H1 (cell line): ENCODE results near the gene CCDC93. TPM values are rescaled to one million over a fixed set of nuclear protein-coding genes. Genes with fewer than 3 reads are reported as not detected.

ENCODE experiments used
- CTCF ChIA-PET: fragments of 300-600 bp; sonication (Branson Sonifier 250); formaldehyde crosslinking; loops from one replicate; lab custom pipeline; 2021; ENCODE audit not compliant: partially characterized antibody; lab: Charles Lee
- POLR2A ChIA-PET: fragments of 300-600 bp; sonication (Branson Sonifier 250); formaldehyde crosslinking; loops from one replicate; lab custom pipeline; 2021; ENCODE audit warnings: inconsistent platforms; ENCODE audit not compliant: partially characterized antibody; lab: Charles Lee
- DNase-seq, 2 experiments: peaks; one replicate each; pipeline versions ENCODE4 v3.0.0 to v3.0.0-alpha.2; 2010 to 2022; ENCODE audit warnings: low spot score in 2 of 2, low read depth in 1 of 2, mixed read lengths in 1 of 2
- FAIRE-seq: peaks from 2 replicates; lab custom pipeline; 2011; peaks lifted over from hg19 to GRCh38; lab: Jason Lieb, UNC
- H2AFZ ChIP-seq: 2 replicates; pipeline ENCODE4 v1.8.1; 2012; ENCODE audit warnings: low read length, inconsistent platforms
- H2AK5ac ChIP-seq: 2 replicates; pipeline ENCODE4 v1.6.1; 2013; ENCODE audit warnings: low read depth, low read length
- H2BK120ac ChIP-seq: replicated peaks from 2 replicates; pipeline ENCODE3; 2013; ENCODE audit warnings: low read depth, low read length, inconsistent platforms
- H2BK12ac ChIP-seq: 2 replicates; pipeline ENCODE4 v1.6.1; 2013; ENCODE audit warnings: low read depth, low read length
- H2BK15ac ChIP-seq: 2 replicates; pipeline ENCODE4 v1.6.1; 2013; ENCODE audit warnings: low read length
- H2BK20ac ChIP-seq: 2 replicates; pipeline ENCODE4 v1.6.1; 2013; ENCODE audit warnings: low read length
- H2BK5ac ChIP-seq: 2 replicates; pipeline ENCODE4 v1.6.1; 2013; ENCODE audit warnings: low read depth, low read length
- H3K14ac ChIP-seq: 2 replicates; pipeline ENCODE4 v1.6.1; 2013; ENCODE audit warnings: inconsistent platforms; ENCODE audit not compliant: insufficient read length
- H3K18ac ChIP-seq: 2 replicates; pipeline ENCODE4 v1.6.1; 2013; ENCODE audit warnings: low read length; ENCODE audit errors: extremely low read depth
- H3K23ac ChIP-seq: 2 replicates; pipeline ENCODE4 v1.6.1; 2013; ENCODE audit warnings: inconsistent platforms; ENCODE audit not compliant: insufficient read length
- H3K23me2 ChIP-seq: 2 replicates; pipeline ENCODE4 v1.6.1; 2013; ENCODE audit warnings: low read depth, low read length
- H3K27ac ChIP-seq: 2 replicates; pipeline ENCODE4 v1.6.1; 2011; ENCODE audit warnings: low read depth, low read length, inconsistent platforms
- H3K27me3 ChIP-seq, 4 experiments: replicated peaks in 1 of 4; 1 replicate in 1 of 4; 2 replicates in 3 of 4; pipeline versions ENCODE4 v1.6.1 to v1.8.1; 2011 to 2013; ENCODE audit warnings: low read length in 3 of 4, mild to moderate bottlenecking in 3 of 4, inconsistent platforms in 2 of 4, mixed read lengths in 2 of 4, moderate library complexity in 1 of 4; ENCODE audit not compliant: control insufficient read depth in 3 of 4, insufficient read depth in 3 of 4; ENCODE audit errors: extremely low read depth in 1 of 4
- H3K36me3 ChIP-seq, 4 experiments: 2 replicates each; pipeline versions ENCODE4 v1.6.1 to v1.8.1; 2011 to 2013; ENCODE audit warnings: mild to moderate bottlenecking in 4 of 4, low read length in 3 of 4, moderate library complexity in 2 of 4, control low read depth in 1 of 4, inconsistent platforms in 1 of 4; ENCODE audit not compliant: insufficient read depth in 4 of 4, control insufficient read depth in 2 of 4
- H3K4ac ChIP-seq: replicated peaks from 2 replicates; pipeline ENCODE3; 2013; ENCODE audit warnings: low read length, low read depth, mixed read lengths, inconsistent platforms; ENCODE audit not compliant: insufficient read length
- H3K4me1 ChIP-seq, 4 experiments: replicated peaks in 1 of 4; 1 replicate in 1 of 4; 2 replicates in 3 of 4; pipeline versions ENCODE4 v1.6.1 to v1.8.1; 2011 to 2013; ENCODE audit warnings: low read length in 3 of 4, inconsistent platforms in 2 of 4, mixed read lengths in 1 of 4; ENCODE audit not compliant: insufficient read depth in 4 of 4, control insufficient read depth in 3 of 4
- H3K4me2 ChIP-seq, 2 experiments: 2 replicates each; pipeline versions ENCODE4 v1.6.1 to v1.8.1; 2011 to 2013; ENCODE audit warnings: low read depth in 2 of 2, low read length in 2 of 2, control low read depth in 1 of 2, inconsistent platforms in 1 of 2, mild to moderate bottlenecking in 1 of 2; ENCODE audit not compliant: insufficient read depth in 1 of 2
- H3K4me3 ChIP-seq, 4 experiments: fragments of 200-600, 300-600 bp in 1 of 4; sonication (generic), shearing (Covaris generic), sonication (Bioruptor Twin) in 1 of 4; 2 replicates each; pipeline versions ENCODE4 v1.5.1 to v1.8.1; 2011 to 2016; ENCODE audit warnings: low read length in 4 of 4, low read depth in 3 of 4, control low read depth in 2 of 4, inconsistent platforms in 2 of 4, mild to moderate bottlenecking in 2 of 4, mixed read lengths in 1 of 4, moderate library complexity in 1 of 4; ENCODE audit not compliant: insufficient read depth in 2 of 4; ENCODE audit errors: extremely low read depth in 1 of 4
- H3K56ac ChIP-seq: replicated peaks from 2 replicates; pipeline ENCODE3; 2013; ENCODE audit warnings: low read depth, mild to moderate bottlenecking, mixed read lengths, low read length, inconsistent platforms; ENCODE audit not compliant: insufficient read length
- H3K79me1 ChIP-seq: 2 replicates; pipeline ENCODE4 v1.6.1; 2013; ENCODE audit warnings: low read depth, low read length, control low read depth
- H3K79me2 ChIP-seq, 2 experiments: 2 replicates each; pipeline versions ENCODE4 v1.6.1 to v1.8.1; 2012 to 2013; ENCODE audit warnings: low read length in 2 of 2, mild to moderate bottlenecking in 2 of 2, inconsistent platforms in 1 of 2; ENCODE audit not compliant: insufficient read depth in 2 of 2, control insufficient read depth in 1 of 2
- H3K9ac ChIP-seq, 4 experiments: replicated peaks in 1 of 4; 1 replicate in 1 of 4; 2 replicates in 3 of 4; pipeline versions ENCODE4 v1.6.1 to v1.8.1; 2011 to 2013; ENCODE audit warnings: low read depth in 3 of 4, low read length in 3 of 4, control low read depth in 2 of 4, mild to moderate bottlenecking in 2 of 4, moderate library complexity in 2 of 4, inconsistent platforms in 1 of 4; ENCODE audit errors: extremely low read depth in 1 of 4
- H3K9me3 ChIP-seq, 2 experiments: 2 replicates each; pipeline versions ENCODE4 v1.6.1 to v1.8.1; 2012 to 2013; ENCODE audit warnings: mild to moderate bottlenecking in 2 of 2, moderate library complexity in 2 of 2, control low read depth in 1 of 2, inconsistent platforms in 1 of 2, low read depth in 1 of 2, low read length in 1 of 2, mixed read lengths in 1 of 2; ENCODE audit not compliant: insufficient read depth in 2 of 2
- H4K20me1 ChIP-seq, 2 experiments: replicated peaks in 1 of 2; 2 replicates each; pipeline versions ENCODE3 to v1.8.1; 2011 to 2013; ENCODE audit warnings: inconsistent platforms in 2 of 2, low read length in 2 of 2, mild to moderate bottlenecking in 1 of 2; ENCODE audit not compliant: insufficient read depth in 2 of 2, control insufficient read depth in 1 of 2
- H4K5ac ChIP-seq: 2 replicates; pipeline ENCODE4 v1.6.1; 2013; ENCODE audit warnings: low read length, low read depth, mixed read lengths, inconsistent platforms; ENCODE audit not compliant: insufficient read length
- H4K8ac ChIP-seq: 2 replicates; pipeline ENCODE4 v1.8.0; 2013; ENCODE audit warnings: mild to moderate bottlenecking, moderate library complexity, low read length, inconsistent platforms; ENCODE audit not compliant: insufficient read depth; ENCODE audit errors: extremely low read depth
- H4K91ac ChIP-seq: replicated peaks from 2 replicates; pipeline ENCODE3; 2013; ENCODE audit warnings: low read length, mixed read lengths, inconsistent platforms; ENCODE audit not compliant: insufficient read length
- BCL11A ChIP-seq, 2 experiments: IDR thresholded peaks; one replicate each; pipeline ENCODE4 v1.6.1; 2011; ENCODE audit warnings: low read depth in 2 of 2, low read length in 2 of 2, mild to moderate bottlenecking in 2 of 2
- CTBP2 ChIP-seq: IDR thresholded peaks from 2 replicates; pipeline ENCODE4 v1.7.0; 2011; ENCODE audit warnings: borderline replicate concordance, mild to moderate bottlenecking, moderate library complexity, mixed read lengths, low read length; ENCODE audit not compliant: insufficient read depth, insufficient read length
- GTF2F1 ChIP-seq: IDR thresholded peaks from 2 replicates; pipeline ENCODE4 v1.6.1; 2012; ENCODE audit warnings: low read depth, low read length, improper control_type of control experiment, borderline replicate concordance
- NANOG ChIP-seq: IDR thresholded peaks from 2 replicates; pipeline ENCODE4 v1.6.1; 2011; ENCODE audit warnings: low read length, low read depth, mild to moderate bottlenecking, inconsistent platforms; ENCODE audit not compliant: insufficient read depth, poor library complexity, severe bottlenecking
- RBBP5 ChIP-seq: IDR thresholded peaks from 2 replicates; pipeline ENCODE4 v1.7.1; 2012; ENCODE audit warnings: low read depth, mild to moderate bottlenecking, inconsistent platforms, low read length, moderate library complexity, borderline replicate concordance
- RNF2 ChIP-seq: fragments of 200-900, 300-1000 bp; sonication (generic); IDR thresholded peaks from 2 replicates; pipeline ENCODE4 v1.7.1; 2016; ENCODE audit warnings: borderline replicate concordance, low read depth, mild to moderate bottlenecking, antibody characterized with exemption, low read length; ENCODE audit not compliant: poor library complexity, severe bottlenecking; ENCODE audit errors: missing control alignments
- SAP30 ChIP-seq: fragments of 300-600 bp; sonication (generic); IDR thresholded peaks from 2 replicates; pipeline ENCODE4 v1.7.1; 2012; ENCODE audit warnings: low read length, moderate library complexity, mild to moderate bottlenecking, inconsistent platforms; ENCODE audit not compliant: insufficient read depth, insufficient replicate concordance
- SRF ChIP-seq: IDR thresholded peaks from 2 replicates; pipeline ENCODE4 v1.6.1; 2011; ENCODE audit warnings: mild to moderate bottlenecking, low read depth, low read length, moderate library complexity
- TCF12 ChIP-seq: IDR thresholded peaks from 2 replicates; pipeline ENCODE4 v1.6.1; 2011; ENCODE audit warnings: low read depth, mild to moderate bottlenecking, low read length
- WGBS, 2 experiments: shearing (Covaris generic) in 1 of 2; methylation state at CpG; one replicate each; pipeline versions ENCODE4 v1.1.6 to v1.1.7; 2013 to 2015; ENCODE audit warnings: low lambda C conversion rate in 2 of 2, mixed read lengths in 2 of 2, inconsistent platforms in 1 of 2, low coverage in 1 of 2, missing lambda C conversion rate in 1 of 2; ENCODE audit not compliant: insufficient replicate concordance in 2 of 2, insufficient coverage in 1 of 2, insufficient read length in 1 of 2; ENCODE audit errors: extremely low coverage in 1 of 2, missing lambda C conversion rate in 1 of 2; 5-methylcytosine and 5-hydroxymethylcytosine counted together
- polyA plus RNA-seq, 7 experiments: library from polyadenylated mRNA; depleted of rRNA in 3 of 7; stranded (reverse) in 5 of 7; unstranded in 2 of 7; fragments of >200 nt in 5 of 7; fragments of 200-250 nt in 2 of 7; gene quantifications; 1 replicate in 5 of 7; 2 replicates in 1 of 7; 4 replicates in 1 of 7; pipeline versions ENCODE4 v1.2.1 to v1.2.3, GENCODE V29; 2011 to 2013; ENCODE audit warnings: missing spikeins in 2 of 7, mixed read lengths in 2 of 7
- total RNA-seq: library from RNA; stranded (reverse); fragmentation: NEBNext Ultra II Directional; extraction: Animal tissue kit (Norgen Biotek cat#: 25700); gene quantifications from 2 replicates; pipeline ENCODE4 v1.2.1, GENCODE V29; 2021
- TF ChIP-seq, protein P1 (sequence below): IDR thresholded peaks from 2 replicates; pipeline ENCODE4 v1.6.1; 2011; ENCODE audit warnings: low read depth, mild to moderate bottlenecking, low read length; ENCODE audit not compliant: insufficient read depth

Gene CCDC93
- total and polyA plus RNA-seq, 2 of the 8 experiments (the other 6 are each of a cell fraction or from before 2014, with no cell fraction given) = 5.5 to 18.0 TPM

DNA sequence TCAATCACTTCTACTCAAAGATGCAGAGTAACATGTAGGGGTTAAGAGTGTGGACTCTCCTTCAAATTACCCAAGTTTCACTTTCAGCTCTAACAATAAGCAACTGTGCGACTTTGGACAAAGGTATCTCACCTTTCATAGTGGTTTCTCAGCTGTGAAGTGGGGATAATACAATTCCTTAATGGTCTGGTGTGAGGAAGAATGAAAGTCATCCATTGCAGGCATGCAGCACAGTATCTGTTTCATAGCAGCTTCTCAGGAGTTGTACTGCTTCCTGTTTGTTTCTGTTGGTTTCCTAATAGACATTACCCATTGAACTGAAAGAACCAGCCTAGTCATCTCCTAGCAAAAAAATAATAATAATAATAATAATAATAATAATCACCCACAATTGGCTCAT, 125.0 kb downstream of the CCDC93 start:
- no peak overlapping the region for H3K14ac ChIP-seq
- H3K27me3 ChIP-seq = no peaks in the 10 kb centered on the region
- TF ChIP-seq TCF12 = no peak
- TF ChIP-seq SRF = no peak
- no peak for TF ChIP-seq SAP30
- no peak for TF ChIP-seq GTF2F1
- TF ChIP-seq CTBP2 = no peak
- TF ChIP-seq RBBP5 = no peak
- no peak for TF ChIP-seq BCL11A (IDR thresholded peaks at IDR 0.05; ENCODE audit: low read depth in 2 of 2, low read length in 2 of 2)
- no peak for TF ChIP-seq RNF2
- TF ChIP-seq, protein P1, sequence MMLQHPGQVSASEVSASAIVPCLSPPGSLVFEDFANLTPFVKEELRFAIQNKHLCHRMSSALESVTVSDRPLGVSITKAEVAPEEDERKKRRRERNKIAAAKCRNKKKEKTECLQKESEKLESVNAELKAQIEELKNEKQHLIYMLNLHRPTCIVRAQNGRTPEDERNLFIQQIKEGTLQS = no peak
- no peak for TF ChIP-seq NANOG
- no peaks in the 10 kb centered on the region for H3K79me2 ChIP-seq
- H4K20me1 ChIP-seq = no peaks in the 10 kb centered on the region
- no peak overlapping the region for H2BK15ac ChIP-seq
- no peaks in the 10 kb centered on the region for H3K4me1 ChIP-seq
- H3K9me3 ChIP-seq = no peaks in the 10 kb centered on the region; a peak in 1 of 4 replicates
- H4K8ac ChIP-seq = no peak overlapping the region
- CTCF ChIA-PET = interaction anchor here (1.0 to 1.5 kb wide), 3 partner anchors 24 to 42 kb away, joined by 4 to 5 read pairs (median 4); no protein-coding TSS in a partner anchor
- H2BK20ac ChIP-seq = no peak overlapping the region
- H3K36me3 ChIP-seq = no peaks in the 10 kb centered on the region
- no peak overlapping the region for H2BK12ac ChIP-seq
- POLR2A ChIA-PET = no interaction called here
- no peak overlapping the region for H3K56ac ChIP-seq
- H3K4me2 ChIP-seq = no peak overlapping the region
- no peak overlapping the region for H4K91ac ChIP-seq
- H3K18ac ChIP-seq = no peak overlapping the region
- no peak overlapping the region for H3K9ac ChIP-seq
- no peak overlapping the region for H2BK120ac ChIP-seq
- no peak overlapping the region for H2AFZ ChIP-seq
- H3K4me3 ChIP-seq = no peak overlapping the region
- FAIRE-seq (no peak), DNase-seq (no peak)
- WGBS, 2 experiments = 82% methylated on average over 1 of the region's 1 CpG; no CpG with 5 or more reads in 1 of the 2 experiments
- H4K5ac ChIP-seq = no peak overlapping the region
- no peak overlapping the region for H2BK5ac ChIP-seq
- H3K23me2 ChIP-seq = no peaks in the 10 kb centered on the region
- no peak overlapping the region for H2AK5ac ChIP-seq
- H3K23ac ChIP-seq = no peak overlapping the region
- no peak overlapping the region for H3K27ac ChIP-seq
- no peaks in the 10 kb centered on the region for H3K79me1 ChIP-seq
- no peak overlapping the region for H3K4ac ChIP-seq
